Peyer's patch (tissue), 4 donors: ENCODE results near the gene SPNS1.

Experiments used
- POLR2A ChIP-seq, 2 donors: fragments of 450-650 bp; IDR thresholded peaks; one replicate each; pipeline ENCODE4 v1.5.1; 2017; ENCODE audit warnings: antibody characterized with exemption in 2 of 2, mild to moderate bottlenecking in 2 of 2, moderate library complexity in 2 of 2
- TF ChIP-seq, protein P1 (sequence below), 6 experiments: fragments of 450-650 bp in 4 of 6; fragments of 200-600 bp in 2 of 6; sonication (generic) in 1 of 6; IDR thresholded peaks; one replicate each; pipeline ENCODE4 v1.5.1; 2017 to 2019; ENCODE audit warnings: antibody characterized with exemption in 6 of 6, mild to moderate bottlenecking in 3 of 6, moderate library complexity in 1 of 6

DNA sequence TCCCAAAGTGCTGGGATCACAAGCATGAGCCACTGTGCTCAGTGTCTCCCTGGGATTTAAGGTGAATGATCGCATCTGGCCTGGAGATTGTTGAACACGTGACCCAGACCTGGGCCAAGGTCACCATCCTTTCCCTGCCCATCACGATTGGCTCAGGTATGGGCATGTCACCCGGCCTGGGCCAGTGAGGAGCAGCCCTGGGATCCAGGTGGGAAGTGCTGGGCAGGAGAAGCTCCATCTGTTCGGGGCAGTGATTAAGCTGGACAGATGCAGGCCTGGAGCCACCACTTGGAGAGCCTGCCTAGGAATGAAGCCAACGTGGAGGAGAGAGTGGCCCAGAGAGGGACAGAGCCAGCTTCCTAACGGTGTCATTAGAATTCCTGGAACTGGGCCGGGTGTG, 17.1 kb downstream of the SPNS1 start:
- TF ChIP-seq, protein P1, sequence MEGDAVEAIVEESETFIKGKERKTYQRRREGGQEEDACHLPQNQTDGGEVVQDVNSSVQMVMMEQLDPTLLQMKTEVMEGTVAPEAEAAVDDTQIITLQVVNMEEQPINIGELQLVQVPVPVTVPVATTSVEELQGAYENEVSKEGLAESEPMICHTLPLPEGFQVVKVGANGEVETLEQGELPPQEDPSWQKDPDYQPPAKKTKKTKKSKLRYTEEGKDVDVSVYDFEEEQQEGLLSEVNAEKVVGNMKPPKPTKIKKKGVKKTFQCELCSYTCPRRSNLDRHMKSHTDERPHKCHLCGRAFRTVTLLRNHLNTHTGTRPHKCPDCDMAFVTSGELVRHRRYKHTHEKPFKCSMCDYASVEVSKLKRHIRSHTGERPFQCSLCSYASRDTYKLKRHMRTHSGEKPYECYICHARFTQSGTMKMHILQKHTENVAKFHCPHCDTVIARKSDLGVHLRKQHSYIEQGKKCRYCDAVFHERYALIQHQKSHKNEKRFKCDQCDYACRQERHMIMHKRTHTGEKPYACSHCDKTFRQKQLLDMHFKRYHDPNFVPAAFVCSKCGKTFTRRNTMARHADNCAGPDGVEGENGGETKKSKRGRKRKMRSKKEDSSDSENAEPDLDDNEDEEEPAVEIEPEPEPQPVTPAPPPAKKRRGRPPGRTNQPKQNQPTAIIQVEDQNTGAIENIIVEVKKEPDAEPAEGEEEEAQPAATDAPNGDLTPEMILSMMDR (IDR thresholded peaks at IDR 0.05): no peak
- no peak for TF ChIP-seq POLR2A (IDR thresholded peaks at IDR 0.05)
